ENCODE data around the gene ANO1. TPM values are rescaled to one million over a fixed set of nuclear protein-coding genes. Genes with fewer than 3 reads are reported as not detected.

Gene ANO1
- total RNA-seq, 1 experiment from 2014 or later: 41.7 TPM

GRCh38 chr11:70145071-70145470 lies 67.0 kb downstream of the ANO1 start:
- H3K36me3 ChIP-seq (ENCODE audit: control insufficient read depth in 1 of 2, insufficient read depth in 2 of 2, low read length in 2 of 2): no peaks in the 10 kb centered on the region; a peak in 1 of 4 replicates
- intact Hi-C loops (cut with micrococcal nuclease): no loop called here
- H3K4me3 ChIP-seq (replicated peaks in 1 of 2; ENCODE audit: low read depth in 1 of 2, low read length in 2 of 2): no peak overlapping the region
- no TSS peak for BruUV-seq (replicated peaks)
- no peaks in the 10 kb centered on the region for H4K20me1 ChIP-seq (ENCODE audit: insufficient read depth)
- H3K79me2 ChIP-seq (ENCODE audit: insufficient read depth, low read length): no peaks in the 10 kb centered on the region
- H3K9ac ChIP-seq (ENCODE audit: low read length): no peak overlapping the region
- DNase-seq (ENCODE audit: low read depth, low spot score) (no peak), ATAC-seq (no peak; the same call in 1 of the 2 replicates)
- no peaks in the 10 kb centered on the region for H3K9me3 ChIP-seq (ENCODE audit: control insufficient read depth in 1 of 2, insufficient read depth in 1 of 2, low read depth in 1 of 2, low read length in 2 of 2)
- no peak overlapping the region for H3K4me2 ChIP-seq (ENCODE audit: low read length)
- no peak overlapping the region for H3K27ac ChIP-seq (ENCODE audit: low read depth, low read length)
- H3K9me2 ChIP-seq (ENCODE audit: insufficient read depth): no peaks in the 10 kb centered on the region
- ChIA-PET RAD21 (ENCODE audit: low non-redundant PET in 1 of 2, low total read pairs in 2 of 2, uncharacterized antibody in 2 of 2, unreplicated experiment in 2 of 2) (no interaction called here), POLR2A (no interaction called here), CTCF (no interaction called here)
- H3K27me3 ChIP-seq (ENCODE audit: insufficient read depth, low read length): no peaks in the 10 kb centered on the region
- H3K4me1 ChIP-seq (ENCODE audit: control insufficient read depth in 1 of 2, insufficient read depth in 2 of 2, low read length in 2 of 2): peaks cover 15 to 29% of the 10 kb centered on the region in 2 experiments
- TF ChIP-seq, protein P1, sequence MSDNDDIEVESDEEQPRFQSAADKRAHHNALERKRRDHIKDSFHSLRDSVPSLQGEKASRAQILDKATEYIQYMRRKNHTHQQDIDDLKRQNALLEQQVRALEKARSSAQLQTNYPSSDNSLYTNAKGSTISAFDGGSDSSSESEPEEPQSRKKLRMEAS (IDR thresholded peaks at IDR 0.05): no peak
- TF ChIP-seq CEBPB (IDR thresholded peaks at IDR 0.05; ENCODE audit: low read depth): no peak
- TF ChIP-seq, protein P2, sequence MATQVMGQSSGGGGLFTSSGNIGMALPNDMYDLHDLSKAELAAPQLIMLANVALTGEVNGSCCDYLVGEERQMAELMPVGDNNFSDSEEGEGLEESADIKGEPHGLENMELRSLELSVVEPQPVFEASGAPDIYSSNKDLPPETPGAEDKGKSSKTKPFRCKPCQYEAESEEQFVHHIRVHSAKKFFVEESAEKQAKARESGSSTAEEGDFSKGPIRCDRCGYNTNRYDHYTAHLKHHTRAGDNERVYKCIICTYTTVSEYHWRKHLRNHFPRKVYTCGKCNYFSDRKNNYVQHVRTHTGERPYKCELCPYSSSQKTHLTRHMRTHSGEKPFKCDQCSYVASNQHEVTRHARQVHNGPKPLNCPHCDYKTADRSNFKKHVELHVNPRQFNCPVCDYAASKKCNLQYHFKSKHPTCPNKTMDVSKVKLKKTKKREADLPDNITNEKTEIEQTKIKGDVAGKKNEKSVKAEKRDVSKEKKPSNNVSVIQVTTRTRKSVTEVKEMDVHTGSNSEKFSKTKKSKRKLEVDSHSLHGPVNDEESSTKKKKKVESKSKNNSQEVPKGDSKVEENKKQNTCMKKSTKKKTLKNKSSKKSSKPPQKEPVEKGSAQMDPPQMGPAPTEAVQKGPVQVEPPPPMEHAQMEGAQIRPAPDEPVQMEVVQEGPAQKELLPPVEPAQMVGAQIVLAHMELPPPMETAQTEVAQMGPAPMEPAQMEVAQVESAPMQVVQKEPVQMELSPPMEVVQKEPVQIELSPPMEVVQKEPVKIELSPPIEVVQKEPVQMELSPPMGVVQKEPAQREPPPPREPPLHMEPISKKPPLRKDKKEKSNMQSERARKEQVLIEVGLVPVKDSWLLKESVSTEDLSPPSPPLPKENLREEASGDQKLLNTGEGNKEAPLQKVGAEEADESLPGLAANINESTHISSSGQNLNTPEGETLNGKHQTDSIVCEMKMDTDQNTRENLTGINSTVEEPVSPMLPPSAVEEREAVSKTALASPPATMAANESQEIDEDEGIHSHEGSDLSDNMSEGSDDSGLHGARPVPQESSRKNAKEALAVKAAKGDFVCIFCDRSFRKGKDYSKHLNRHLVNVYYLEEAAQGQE (IDR thresholded peaks at IDR 0.05; ENCODE audit: low read depth): no peak
- TF ChIP-seq EZH2phosphoT487 (IDR thresholded peaks at IDR 0.05; ENCODE audit: borderline replicate concordance): no peak
- TF ChIP-seq POLR2A (IDR thresholded peaks at IDR 0.05; ENCODE audit: borderline replicate concordance, extremely low read depth, insufficient read depth, insufficient read length): no peak
- no peak for TF ChIP-seq RAD21 (IDR thresholded peaks at IDR 0.05; ENCODE audit: low read depth)
- no peak for TF ChIP-seq JUND (IDR thresholded peaks at IDR 0.05)
- TF ChIP-seq EGR1 (IDR thresholded peaks at IDR 0.05; ENCODE audit: low read depth): no peak
- TF ChIP-seq, protein P3, sequence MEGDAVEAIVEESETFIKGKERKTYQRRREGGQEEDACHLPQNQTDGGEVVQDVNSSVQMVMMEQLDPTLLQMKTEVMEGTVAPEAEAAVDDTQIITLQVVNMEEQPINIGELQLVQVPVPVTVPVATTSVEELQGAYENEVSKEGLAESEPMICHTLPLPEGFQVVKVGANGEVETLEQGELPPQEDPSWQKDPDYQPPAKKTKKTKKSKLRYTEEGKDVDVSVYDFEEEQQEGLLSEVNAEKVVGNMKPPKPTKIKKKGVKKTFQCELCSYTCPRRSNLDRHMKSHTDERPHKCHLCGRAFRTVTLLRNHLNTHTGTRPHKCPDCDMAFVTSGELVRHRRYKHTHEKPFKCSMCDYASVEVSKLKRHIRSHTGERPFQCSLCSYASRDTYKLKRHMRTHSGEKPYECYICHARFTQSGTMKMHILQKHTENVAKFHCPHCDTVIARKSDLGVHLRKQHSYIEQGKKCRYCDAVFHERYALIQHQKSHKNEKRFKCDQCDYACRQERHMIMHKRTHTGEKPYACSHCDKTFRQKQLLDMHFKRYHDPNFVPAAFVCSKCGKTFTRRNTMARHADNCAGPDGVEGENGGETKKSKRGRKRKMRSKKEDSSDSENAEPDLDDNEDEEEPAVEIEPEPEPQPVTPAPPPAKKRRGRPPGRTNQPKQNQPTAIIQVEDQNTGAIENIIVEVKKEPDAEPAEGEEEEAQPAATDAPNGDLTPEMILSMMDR (IDR thresholded peaks at IDR 0.05 in 2 of 3, conservative IDR thresholded peaks at IDR 0.05 in 1 of 3; ENCODE audit: borderline replicate concordance in 1 of 3, insufficient read depth in 1 of 3, low read depth in 2 of 3, low read length in 2 of 3): no peak
- TF ChIP-seq FOSL1 (IDR thresholded peaks at IDR 0.05; ENCODE audit: low read depth): no peak
- no peak for TF ChIP-seq CBX3 (IDR thresholded peaks at IDR 0.05; ENCODE audit: low read depth)
- no peak for TF ChIP-seq EZH2 (IDR thresholded peaks at IDR 0.05)
- TF ChIP-seq ZBTB33 (IDR thresholded peaks at IDR 0.05; ENCODE audit: extremely low read depth, insufficient replicate concordance, low read length): no peak
- no peak for TF ChIP-seq SRF (IDR thresholded peaks at IDR 0.05; ENCODE audit: low read depth)
- TF ChIP-seq ATF3 (IDR thresholded peaks at IDR 0.05): no peak
- TF ChIP-seq ZNF274 (IDR thresholded peaks at IDR 0.05; ENCODE audit: low read depth, low read length): no peak
- no peak for TF ChIP-seq TCF7L2 (IDR thresholded peaks at IDR 0.05; ENCODE audit: borderline replicate concordance, extremely low read depth, insufficient read depth, insufficient read length)
- no peak for TF ChIP-seq YY1 (IDR thresholded peaks at IDR 0.05; ENCODE audit: extremely low read depth, insufficient replicate concordance, low read depth, low read length)
- TF ChIP-seq ELF1 (IDR thresholded peaks at IDR 0.05; ENCODE audit: borderline replicate concordance, low read depth): no peak
- no peak for TF ChIP-seq SP1 (IDR thresholded peaks at IDR 0.05; ENCODE audit: low read depth)
- H2AFZ ChIP-seq (ENCODE audit: low read depth, low read length, poor library complexity, severe bottlenecking): no peak overlapping the region

Measured in HCT116 (cell line).